Mesendoderm (in vitro differentiated cells): ENCODE measurements around the gene LRRC28.
A peak's percentile ranks its signal among the peaks of the same experiment; 100 is the strongest.

ENCODE experiments used
- DNase-seq: peaks from one replicate; pipeline ENCODE4 v3.0.0; 2013
- H2AK5ac ChIP-seq: 2 replicates; pipeline ENCODE4 v1.6.1; 2013; ENCODE audit warnings: low read length, inconsistent platforms
- H2BK120ac ChIP-seq: 2 replicates; pipeline ENCODE4 v1.6.1; 2013; ENCODE audit warnings: low read depth, mild to moderate bottlenecking, low read length, moderate library complexity, mixed read lengths
- H2BK15ac ChIP-seq: replicated peaks from 2 replicates; pipeline ENCODE4 v1.6.1; 2013; ENCODE audit warnings: low read depth, mild to moderate bottlenecking, moderate library complexity
- H2BK5ac ChIP-seq: 2 replicates; pipeline ENCODE4 v1.6.1; 2013; ENCODE audit warnings: low read length, inconsistent platforms
- H3K18ac ChIP-seq: 2 replicates; pipeline ENCODE4 v1.6.1; 2013; ENCODE audit warnings: mild to moderate bottlenecking, low read length, mixed read lengths
- H3K23ac ChIP-seq: one replicate; pipeline ENCODE4 v1.6.1; 2013; ENCODE audit warnings: low read length
- H3K27ac ChIP-seq: 2 replicates; pipeline ENCODE4 v1.5.1; 2013; ENCODE audit warnings: low read depth, mild to moderate bottlenecking, inconsistent platforms, low read length, moderate library complexity
- H3K27me3 ChIP-seq: 2 replicates; pipeline ENCODE4 v1.6.1; 2013; ENCODE audit warnings: low read length, control low read depth, mild to moderate bottlenecking, inconsistent platforms; ENCODE audit not compliant: insufficient read depth, poor library complexity
- H3K36me3 ChIP-seq: 2 replicates; pipeline ENCODE4 v1.6.1; 2013; ENCODE audit warnings: low read length, inconsistent platforms; ENCODE audit not compliant: control insufficient read depth, insufficient read depth
- H3K4ac ChIP-seq: one replicate; pipeline ENCODE4 v1.6.1; 2013; ENCODE audit warnings: low read depth, mild to moderate bottlenecking, low read length, moderate library complexity
- H3K4me1 ChIP-seq: 2 replicates; pipeline ENCODE4 v1.6.1; 2013; ENCODE audit warnings: low read depth, low read length, inconsistent platforms; ENCODE audit not compliant: control insufficient read depth
- H3K4me2 ChIP-seq: 2 replicates; pipeline ENCODE4 v1.6.1; 2013; ENCODE audit warnings: low read length
- H3K4me3 ChIP-seq: 2 replicates; pipeline ENCODE4 v1.5.1; 2013; ENCODE audit warnings: mild to moderate bottlenecking, low read length
- H3K56ac ChIP-seq: one replicate; pipeline ENCODE4 v1.6.1; 2013; ENCODE audit warnings: low read length
- H3K79me1 ChIP-seq: 2 replicates; pipeline ENCODE4 v1.6.1; 2013; ENCODE audit warnings: low read length, inconsistent platforms
- H3K79me2 ChIP-seq: 2 replicates; pipeline ENCODE4 v1.6.1; 2013; ENCODE audit warnings: mild to moderate bottlenecking, low read length; ENCODE audit not compliant: control insufficient read depth, insufficient read depth
- H3K9ac ChIP-seq: 2 replicates; pipeline ENCODE4 v1.6.1; 2013; ENCODE audit warnings: low read length, inconsistent platforms
- H4K5ac ChIP-seq: one replicate; pipeline ENCODE4 v1.6.1; 2013; ENCODE audit warnings: low read length
- H4K8ac ChIP-seq: one replicate; pipeline ENCODE4 v1.6.1; 2013; ENCODE audit warnings: low read depth, mild to moderate bottlenecking, control low read depth, low read length, moderate library complexity
- WGBS: extraction: QIAGEN DNeasy Blood & Tissue Kit; methylation state at CpG from one replicate; pipeline ENCODE4 v1.1.7; 2013; ENCODE audit warnings: low lambda C conversion rate, missing lambda C conversion rate; ENCODE audit not compliant: insufficient coverage; ENCODE audit errors: extremely low coverage; 5-methylcytosine and 5-hydroxymethylcytosine counted together

The LRRC28 gene

DNA sequence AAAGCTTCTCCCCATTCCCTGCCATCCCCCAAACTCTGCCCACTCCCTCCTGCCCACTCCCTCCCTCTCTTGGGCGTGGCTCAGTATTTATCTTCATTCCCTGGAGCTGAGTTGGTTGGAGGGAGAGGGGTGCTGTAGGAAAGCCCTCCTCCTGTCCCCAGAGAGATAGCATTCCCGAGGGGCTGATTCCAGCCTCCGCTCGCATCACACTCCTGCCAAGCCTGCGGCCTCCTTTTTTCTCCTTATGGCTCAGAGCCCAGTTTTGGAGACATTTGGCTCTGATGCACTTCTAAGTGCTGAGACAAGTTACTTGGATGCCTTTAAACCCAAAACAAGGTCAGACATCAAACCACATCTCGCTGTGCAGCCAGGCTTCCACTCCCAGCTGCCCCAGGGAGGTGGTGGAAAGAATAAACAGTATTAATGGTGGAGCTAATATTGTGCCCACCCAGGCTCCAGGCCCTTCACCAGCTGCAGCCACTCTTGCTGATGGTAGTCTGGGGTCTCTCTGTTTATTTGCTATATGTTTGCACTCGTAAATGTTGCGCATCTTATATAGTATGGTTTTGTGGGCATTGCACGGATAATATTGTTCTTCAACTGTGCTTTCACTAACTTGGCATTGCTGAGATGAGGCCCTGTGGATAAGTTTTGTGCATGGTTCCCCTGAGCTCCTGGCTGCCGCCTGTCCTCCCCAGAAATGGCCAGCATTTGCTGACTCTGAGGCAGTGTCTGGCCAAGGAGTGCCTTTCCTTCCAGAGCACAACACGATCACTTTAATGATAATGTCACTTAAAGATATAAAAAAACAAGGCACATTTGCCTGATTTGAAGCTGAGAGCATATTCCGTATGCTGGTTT lies 157.2 kb downstream of the LRRC28 start:
- Histone ChIP-seq H2BK5ac (no peak overlapping the region), H3K4me3 (no peak overlapping the region), H2AK5ac (no peak overlapping the region), H3K27me3 (no peaks in the 10 kb centered on the region), H3K79me1 (no peaks in the 10 kb centered on the region), H3K56ac (no peak overlapping the region), H3K4me2 (no peak overlapping the region), H3K27ac (no peak overlapping the region), H3K4ac (no peak overlapping the region), H2BK120ac (no peak overlapping the region), H3K4me1 (no peaks in the 10 kb centered on the region), H3K79me2 (no peaks in the 10 kb centered on the region), H3K23ac (no peak overlapping the region), H3K18ac (no peak overlapping the region), H3K9ac (no peak overlapping the region), H3K36me3 (no peaks in the 10 kb centered on the region), H4K8ac (no peak overlapping the region), H2BK15ac (no peak overlapping the region), H4K5ac (no peak overlapping the region)
- WGBS, result no CpG with 5 or more reads among the region's 12 CpGs
- no peak for DNase-seq

- no peak overlapping the region for H3K9ac ChIP-seq
- no peak overlapping the region for H3K4me2 ChIP-seq
- no peak overlapping the region for H2AK5ac ChIP-seq
- H3K4ac ChIP-seq, result no peak overlapping the region
- H3K56ac ChIP-seq, result no peak overlapping the region
- no peaks in the 10 kb centered on the region for H3K4me1 ChIP-seq
- H4K5ac ChIP-seq, result no peak overlapping the region
- WGBS, result no CpG with 5 or more reads among the region's 10 CpGs
- no peaks in the 10 kb centered on the region for H3K36me3 ChIP-seq
- H2BK120ac ChIP-seq, result no peak overlapping the region
- no peaks in the 10 kb centered on the region for H3K79me2 ChIP-seq
- no peak overlapping the region for H2BK5ac ChIP-seq
- no peaks in the 10 kb centered on the region for H3K27me3 ChIP-seq
- H2BK15ac ChIP-seq, result no peak overlapping the region
- H3K18ac ChIP-seq, result no peak overlapping the region
- no peak overlapping the region for H4K8ac ChIP-seq
- H3K27ac ChIP-seq, result no peak overlapping the region
- no peak overlapping the region for H3K4me3 ChIP-seq
- H3K79me1 ChIP-seq, result no peaks in the 10 kb centered on the region
- no peak overlapping the region for H3K23ac ChIP-seq
- peak; percentile 77 for DNase-seq
These were observed 157.8 kb downstream of the LRRC28 start for GRCh38 chr15:99409097-99409473.

DNA sequence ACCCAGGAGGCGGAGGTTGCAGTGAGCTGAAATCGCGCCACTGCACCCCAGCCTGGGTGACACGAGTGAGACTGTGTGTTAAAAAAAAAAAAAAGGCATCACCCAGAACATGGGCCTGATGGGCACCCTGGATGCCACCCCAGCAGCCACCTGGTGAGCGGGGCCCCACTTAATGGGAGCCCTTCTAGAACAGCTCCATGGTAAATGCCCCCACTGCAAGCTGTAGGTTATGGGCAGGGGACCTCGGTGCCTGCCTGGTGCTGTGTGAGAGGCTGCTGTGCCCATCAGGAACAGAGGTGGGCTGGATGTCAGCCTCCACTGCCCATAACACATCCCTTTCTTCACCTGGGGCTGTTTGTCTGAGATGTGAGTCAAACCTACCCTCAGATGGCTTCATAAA lies 158.3 kb downstream of the LRRC28 start:
- Histone ChIP-seq H3K23ac (no peak overlapping the region), H3K4me1 (no peaks in the 10 kb centered on the region), H3K4me2 (no peak overlapping the region), H3K18ac (no peak overlapping the region), H3K4ac (no peak overlapping the region), H2BK120ac (no peak overlapping the region), H3K56ac (no peak overlapping the region), H3K27me3 (no peaks in the 10 kb centered on the region), H3K79me2 (no peaks in the 10 kb centered on the region), H3K27ac (no peak overlapping the region), H3K36me3 (no peaks in the 10 kb centered on the region), H4K8ac (no peak overlapping the region), H4K5ac (no peak overlapping the region), H3K79me1 (no peaks in the 10 kb centered on the region), H2BK5ac (no peak overlapping the region), H3K4me3 (no peak overlapping the region), H2BK15ac (no peak overlapping the region), H2AK5ac (no peak overlapping the region), H3K9ac (no peak overlapping the region)
- no peak for DNase-seq
- no CpG with 5 or more reads among the region's 6 CpGs for WGBS

- Histone ChIP-seq H4K8ac (no peak overlapping the region), H3K4me2 (no peak overlapping the region), H3K4me3 (no peak overlapping the region), H3K27me3 (no peaks in the 10 kb centered on the region), H4K5ac (no peak overlapping the region), H3K9ac (no peak overlapping the region), H3K18ac (no peak overlapping the region), H3K4me1 (no peaks in the 10 kb centered on the region), H3K23ac (no peak overlapping the region), H3K79me2 (no peaks in the 10 kb centered on the region), H2BK5ac (no peak overlapping the region), H3K27ac (no peak overlapping the region), H3K4ac (no peak overlapping the region), H3K56ac (no peak overlapping the region), H2BK15ac (no peak overlapping the region), H3K79me1 (no peaks in the 10 kb centered on the region), H3K36me3 (no peaks in the 10 kb centered on the region), H2BK120ac (no peak overlapping the region), H2AK5ac (no peak overlapping the region)
- DNase-seq, result no peak
- no CpG with 5 or more reads among the region's 4 CpGs for WGBS
These were observed 159.2 kb downstream of the LRRC28 start for GRCh38 chr15:99410477-99410876.

- no peak overlapping the region for H3K56ac ChIP-seq
- no peak for DNase-seq
- H4K8ac ChIP-seq, result no peak overlapping the region
- H3K23ac ChIP-seq, result no peak overlapping the region
- H2BK120ac ChIP-seq, result no peak overlapping the region
- H3K18ac ChIP-seq, result no peak overlapping the region
- no peak overlapping the region for H4K5ac ChIP-seq
- WGBS, result no CpG with 5 or more reads among the region's 8 CpGs
- H3K36me3 ChIP-seq, result no peaks in the 10 kb centered on the region
- no peaks in the 10 kb centered on the region for H3K79me1 ChIP-seq
- no peak overlapping the region for H3K4me3 ChIP-seq
- H3K27ac ChIP-seq, result no peak overlapping the region
- H3K79me2 ChIP-seq, result no peaks in the 10 kb centered on the region
- no peaks in the 10 kb centered on the region for H3K4me1 ChIP-seq
- H2AK5ac ChIP-seq, result no peak overlapping the region
- H3K9ac ChIP-seq, result no peak overlapping the region
- no peak overlapping the region for H2BK5ac ChIP-seq
- no peak overlapping the region for H2BK15ac ChIP-seq
- H3K27me3 ChIP-seq, result no peaks in the 10 kb centered on the region
- H3K4me2 ChIP-seq, result no peak overlapping the region
- H3K4ac ChIP-seq, result no peak overlapping the region
These were observed 160.0 kb downstream of the LRRC28 start for GRCh38 chr15:99411234-99411633.

DNA sequence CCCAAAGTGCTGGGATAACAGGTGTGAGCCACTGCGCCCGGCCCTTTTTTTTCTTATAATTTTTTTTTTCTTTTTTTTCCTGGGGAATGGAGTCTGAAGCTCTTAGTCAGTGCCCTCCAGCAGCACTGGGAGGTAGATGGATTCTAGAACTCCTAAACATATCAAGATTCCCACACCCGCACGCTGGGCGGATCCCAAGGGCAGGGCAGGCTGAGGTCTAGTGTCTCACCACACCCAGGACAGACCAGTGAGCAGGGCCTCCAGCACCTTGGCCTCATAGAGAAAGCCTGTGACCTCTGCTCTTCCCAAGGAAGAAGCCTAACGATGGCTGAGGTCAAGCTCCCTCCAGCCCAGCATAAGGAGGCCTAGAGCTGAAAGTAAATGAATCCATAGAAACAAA lies 160.8 kb downstream of the LRRC28 start:
- no peaks in the 10 kb centered on the region for H3K79me1 ChIP-seq
- no peak overlapping the region for H3K4me3 ChIP-seq
- no peaks in the 10 kb centered on the region for H3K36me3 ChIP-seq
- H3K27me3 ChIP-seq, result no peaks in the 10 kb centered on the region
- no peak overlapping the region for H3K9ac ChIP-seq
- no peak overlapping the region for H4K5ac ChIP-seq
- no peak overlapping the region for H2BK15ac ChIP-seq
- no CpG with 5 or more reads among the region's 6 CpGs for whole genome bisulfite sequencing
- no peaks in the 10 kb centered on the region for H3K4me1 ChIP-seq
- H3K27ac ChIP-seq, result no peak overlapping the region
- DNase-seq, result no peak
- no peak overlapping the region for H2BK120ac ChIP-seq
- no peak overlapping the region for H3K23ac ChIP-seq
- H3K18ac ChIP-seq, result no peak overlapping the region
- no peak overlapping the region for H4K8ac ChIP-seq
- H2AK5ac ChIP-seq, result no peak overlapping the region
- H2BK5ac ChIP-seq, result no peak overlapping the region
- no peak overlapping the region for H3K4ac ChIP-seq
- H3K56ac ChIP-seq, result no peak overlapping the region
- no peaks in the 10 kb centered on the region for H3K79me2 ChIP-seq
- no peak overlapping the region for H3K4me2 ChIP-seq
